ENCODE measurements around the gene SH3TC1. TPM values are rescaled to one million over a fixed set of nuclear protein-coding genes. Genes with fewer than 3 reads are reported as not detected.

The SH3TC1 gene
- total RNA-seq, 1 donor from 2014 or later = 16.5 TPM

DNA sequence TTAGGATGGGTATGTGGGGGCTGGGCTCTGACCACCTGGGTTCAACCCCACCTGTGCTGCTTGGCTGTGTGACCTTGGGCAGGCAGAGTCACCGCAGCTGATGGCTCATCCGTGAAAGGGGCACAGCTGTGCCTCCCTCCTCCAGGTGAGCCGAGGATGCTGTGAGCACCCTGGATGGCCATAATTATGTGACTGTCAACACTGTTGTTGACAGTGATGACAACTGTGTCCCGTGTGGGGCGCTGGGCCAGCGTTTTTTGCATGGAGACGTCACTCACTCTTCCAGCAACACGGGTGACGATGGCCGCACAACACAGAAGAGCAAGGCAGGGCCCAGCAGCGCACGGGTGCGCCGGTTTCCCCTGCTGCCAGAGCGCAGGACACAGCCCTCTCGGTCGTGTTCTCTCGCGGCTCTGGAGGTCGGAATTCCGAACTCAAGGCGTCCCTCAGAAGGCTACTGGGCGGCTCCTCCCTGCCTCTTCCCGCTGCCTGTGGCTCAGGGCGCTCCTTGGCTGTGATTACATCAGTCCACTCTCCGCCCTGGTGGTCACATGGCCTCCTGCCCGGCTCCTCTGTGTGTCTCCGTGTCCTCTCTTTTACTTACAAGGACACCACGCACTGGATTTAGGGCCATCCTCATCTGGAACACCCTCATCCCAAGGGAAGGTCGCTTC lies 1.3 kb downstream of the SH3TC1 start:
- DNase-seq = no peak

DNA sequence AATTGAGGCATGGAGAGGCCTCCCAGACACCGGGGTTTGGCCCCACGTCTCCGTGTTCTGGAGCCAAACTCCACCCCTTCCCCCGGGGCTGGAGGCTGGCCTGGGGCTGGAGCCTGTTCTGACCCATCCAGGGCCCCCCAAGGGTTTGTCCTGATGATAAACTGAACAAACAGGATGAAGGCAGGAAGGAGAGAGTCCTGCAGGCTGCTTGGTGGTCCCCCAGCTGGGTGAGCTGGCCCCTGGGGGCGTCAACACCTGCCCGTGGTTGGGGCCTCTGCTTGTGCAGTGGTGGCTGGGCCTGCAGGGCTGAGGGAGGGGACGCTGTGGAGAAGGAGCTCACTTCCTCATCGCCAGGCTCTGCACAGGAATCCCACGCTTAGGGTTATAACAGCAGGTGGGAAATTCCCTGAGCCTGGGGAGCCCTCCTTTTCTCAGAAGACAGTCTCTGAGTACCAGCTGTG lies 2.3 kb downstream of the SH3TC1 start:
- no peak for DNase-seq

DNA sequence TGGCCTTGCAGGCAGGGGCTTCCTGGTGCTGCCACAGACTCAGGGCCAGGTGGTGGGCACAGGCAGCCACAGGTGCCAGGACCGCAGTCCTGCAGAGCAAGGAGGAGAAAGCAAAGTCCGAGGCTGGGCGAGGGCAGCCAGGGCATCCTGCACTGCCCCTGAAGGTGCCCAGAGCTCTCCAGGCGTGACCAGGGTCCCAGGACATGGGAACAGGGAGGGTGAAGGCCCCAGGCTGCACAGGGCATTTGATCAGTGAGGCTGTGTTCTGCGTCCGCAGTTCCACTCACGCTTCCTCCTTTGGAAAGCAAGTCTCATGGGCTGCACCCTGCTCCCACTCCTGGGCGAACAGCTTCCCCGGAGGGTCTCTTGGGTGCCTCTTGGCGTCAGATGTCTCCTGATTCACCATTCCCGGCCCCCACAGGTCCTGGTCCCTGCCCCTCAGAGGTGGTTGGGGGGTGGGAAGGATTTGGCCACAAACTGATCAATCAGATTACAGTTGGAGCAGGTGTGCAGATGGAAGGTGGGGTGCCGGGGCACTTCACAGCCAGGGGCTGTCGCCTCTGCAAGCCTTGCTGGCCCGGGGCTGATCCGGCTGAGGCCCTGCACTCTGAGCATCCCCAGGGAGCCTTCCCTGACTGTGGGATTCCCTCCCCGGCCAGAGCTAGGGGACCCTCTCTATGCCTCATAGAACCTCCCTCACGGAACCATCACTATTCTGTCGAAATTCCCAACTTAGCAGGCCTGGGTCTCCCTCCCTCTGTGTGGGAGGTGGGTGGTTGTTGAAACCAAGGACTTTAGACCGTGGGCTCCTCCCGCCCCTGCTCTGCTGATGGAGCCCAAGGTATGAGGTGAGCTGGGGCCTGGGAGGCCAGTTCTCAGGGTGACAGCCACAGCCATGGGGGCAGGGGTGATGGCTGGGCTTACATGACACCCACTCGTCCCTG lies 3.3 kb downstream of the SH3TC1 start:
- DNase-seq = no peak

- DNase-seq = no peak
Observed at GRCh38 chr4:8203052-8203401, 3.9 kb downstream of the SH3TC1 start.

DNA sequence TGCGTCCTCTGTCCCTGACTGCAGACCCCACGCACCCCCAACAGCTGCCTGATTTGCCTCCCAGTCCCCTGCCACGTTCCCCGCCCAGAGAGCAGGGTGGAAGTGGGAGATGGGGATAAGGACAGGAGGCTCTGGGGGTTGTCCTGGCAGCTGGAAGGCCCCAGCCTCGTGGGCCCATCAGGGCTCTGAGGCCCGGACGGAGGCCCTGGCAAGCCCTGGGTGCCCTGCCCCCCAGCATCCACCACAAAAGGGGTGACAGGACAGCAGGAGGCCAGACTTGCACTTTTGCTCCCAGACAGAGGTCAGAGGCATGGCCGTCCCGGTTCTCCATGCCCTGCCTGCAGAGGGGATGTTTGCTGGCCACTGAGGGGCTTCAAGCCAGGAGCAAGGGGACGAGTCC lies 4.7 kb downstream of the SH3TC1 start:
- DNase-seq = no peak

- DNase-seq = no peak
Observed at GRCh38 chr4:8204576-8205227, 5.6 kb downstream of the SH3TC1 start.

GRCh38 chr4:8205241-8205707 lies 6.2 kb downstream of the SH3TC1 start:
- no peak for DNase-seq

GRCh38 chr4:8205749-8206611 lies 6.9 kb downstream of the SH3TC1 start:
- DNase-seq = no peak

DNA sequence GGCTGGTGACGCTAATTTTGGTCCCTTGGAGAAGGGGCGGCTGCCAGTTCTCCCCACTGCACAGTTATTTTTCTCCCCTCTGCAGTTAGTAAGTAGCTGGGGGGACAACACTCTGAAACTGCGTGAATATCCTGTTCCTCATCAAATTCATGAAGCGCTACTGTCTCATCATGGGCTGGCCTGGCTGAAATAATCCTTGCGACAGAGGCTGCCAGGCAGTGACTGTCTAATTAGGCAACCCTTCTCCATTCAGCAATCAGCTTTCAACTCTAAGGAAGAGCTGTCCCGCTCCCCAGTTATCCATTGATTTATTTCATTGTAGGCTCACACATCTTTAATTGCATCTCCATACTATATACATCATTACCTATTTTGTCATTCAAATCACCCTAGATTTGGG lies 8.2 kb downstream of the SH3TC1 start:
- DNase-seq = no peak

GRCh38 chr4:8208565-8208964 lies 9.5 kb downstream of the SH3TC1 start:
- DNase-seq = no peak

- DNase-seq = no peak
Observed at GRCh38 chr4:8209181-8209874, 10.2 kb downstream of the SH3TC1 start.

DNA sequence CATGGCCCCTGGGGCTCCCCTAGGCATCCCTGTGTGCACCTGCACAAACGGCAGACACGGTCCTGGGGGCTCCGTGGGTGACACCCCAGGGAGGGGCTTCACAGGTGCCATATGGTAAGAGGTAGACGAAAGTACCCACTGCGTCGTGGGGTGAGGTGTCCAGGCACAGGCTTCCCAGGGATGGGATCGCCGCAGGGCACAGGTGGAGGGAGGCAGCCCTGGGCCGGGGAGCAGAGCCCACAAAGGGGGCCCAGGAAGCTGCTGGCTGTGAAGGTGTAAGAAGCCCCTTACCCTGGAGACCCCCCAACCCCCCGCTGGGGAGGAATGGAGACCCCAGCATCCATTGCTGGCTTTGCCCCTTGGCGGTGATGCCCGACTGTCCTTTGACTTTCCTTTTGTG lies 10.9 kb downstream of the SH3TC1 start:
- DNase-seq = no peak

DNA sequence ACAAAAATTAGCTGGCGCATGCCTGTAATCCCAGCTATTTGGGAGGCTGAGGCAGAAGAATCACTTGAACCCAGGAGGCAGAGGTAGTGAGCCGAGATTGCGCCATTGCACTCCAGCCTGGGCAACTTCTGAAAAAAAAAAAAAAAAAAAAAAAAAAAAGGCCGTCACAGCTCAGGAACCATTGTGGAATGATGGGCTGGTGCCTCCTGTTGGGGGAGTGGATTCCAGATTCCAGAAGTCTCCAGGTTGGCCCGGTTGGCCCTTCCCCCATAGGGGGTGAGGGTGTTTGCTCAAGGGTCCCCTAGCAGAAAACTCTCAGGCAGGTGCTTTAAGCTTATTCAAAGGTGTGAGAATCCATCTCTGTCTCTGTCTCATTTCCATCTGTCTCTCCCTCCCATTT lies 11.5 kb downstream of the SH3TC1 start:
- DNase-seq = no peak

DNA sequence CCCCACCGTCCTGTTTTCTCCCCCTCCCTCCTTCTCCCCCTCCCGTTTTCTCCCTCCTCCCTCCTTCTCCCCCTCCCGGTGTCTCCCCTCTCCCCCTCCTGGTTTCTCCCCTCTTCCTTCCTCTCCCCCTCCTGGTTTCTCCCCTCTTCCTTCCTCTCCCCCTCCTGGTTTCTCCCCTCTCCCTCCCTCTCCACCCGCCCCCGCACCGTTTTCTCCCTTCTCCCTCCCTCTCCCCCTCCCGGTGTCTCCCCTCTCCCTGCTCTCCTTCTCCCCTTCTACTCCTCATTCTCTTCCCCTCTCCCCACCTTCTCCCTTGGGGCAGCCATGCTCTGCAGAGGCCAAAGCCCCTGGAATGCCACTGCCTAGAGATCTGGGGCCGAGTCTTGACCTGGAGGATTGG lies 12.2 kb downstream of the SH3TC1 start:
- DNase-seq = no peak

GRCh38 chr4:8211737-8212581 lies 12.9 kb downstream of the SH3TC1 start:
- DNase-seq = no peak

DNA sequence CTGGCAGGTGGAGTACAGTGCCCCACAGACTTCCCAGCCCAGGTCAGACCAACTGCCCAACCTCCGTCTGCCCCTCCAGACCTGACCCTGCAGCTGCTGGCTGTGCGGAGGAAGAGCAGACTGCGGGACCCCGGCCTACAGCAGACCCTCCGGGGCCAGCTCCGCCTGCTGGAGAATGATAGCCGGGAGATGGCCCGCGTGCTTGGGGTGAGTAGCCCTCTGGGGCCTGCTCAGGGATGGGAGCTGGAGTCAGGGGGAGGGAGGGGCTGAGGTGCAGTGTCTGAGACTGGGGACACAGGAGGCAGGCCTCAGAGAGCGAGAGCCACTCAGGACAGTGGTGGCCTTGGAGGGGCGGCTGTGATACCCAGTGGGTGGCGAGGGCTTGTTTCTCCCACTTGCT lies 13.5 kb downstream of the SH3TC1 start:
- DNase-seq = no peak

- no peak for DNase-seq
Observed at GRCh38 chr4:8213121-8213520, 14.0 kb downstream of the SH3TC1 start.

- DNase-seq = no peak
Observed at GRCh38 chr4:8214136-8214535, 15.0 kb downstream of the SH3TC1 start.

- DNase-seq = no peak
Observed at GRCh38 chr4:8215001-8215427, 15.9 kb downstream of the SH3TC1 start.

Measured in skin of body (tissue), 2 donors.